Measurements from ENCODE around the gene PYM1.

Gene PYM1

DNA sequence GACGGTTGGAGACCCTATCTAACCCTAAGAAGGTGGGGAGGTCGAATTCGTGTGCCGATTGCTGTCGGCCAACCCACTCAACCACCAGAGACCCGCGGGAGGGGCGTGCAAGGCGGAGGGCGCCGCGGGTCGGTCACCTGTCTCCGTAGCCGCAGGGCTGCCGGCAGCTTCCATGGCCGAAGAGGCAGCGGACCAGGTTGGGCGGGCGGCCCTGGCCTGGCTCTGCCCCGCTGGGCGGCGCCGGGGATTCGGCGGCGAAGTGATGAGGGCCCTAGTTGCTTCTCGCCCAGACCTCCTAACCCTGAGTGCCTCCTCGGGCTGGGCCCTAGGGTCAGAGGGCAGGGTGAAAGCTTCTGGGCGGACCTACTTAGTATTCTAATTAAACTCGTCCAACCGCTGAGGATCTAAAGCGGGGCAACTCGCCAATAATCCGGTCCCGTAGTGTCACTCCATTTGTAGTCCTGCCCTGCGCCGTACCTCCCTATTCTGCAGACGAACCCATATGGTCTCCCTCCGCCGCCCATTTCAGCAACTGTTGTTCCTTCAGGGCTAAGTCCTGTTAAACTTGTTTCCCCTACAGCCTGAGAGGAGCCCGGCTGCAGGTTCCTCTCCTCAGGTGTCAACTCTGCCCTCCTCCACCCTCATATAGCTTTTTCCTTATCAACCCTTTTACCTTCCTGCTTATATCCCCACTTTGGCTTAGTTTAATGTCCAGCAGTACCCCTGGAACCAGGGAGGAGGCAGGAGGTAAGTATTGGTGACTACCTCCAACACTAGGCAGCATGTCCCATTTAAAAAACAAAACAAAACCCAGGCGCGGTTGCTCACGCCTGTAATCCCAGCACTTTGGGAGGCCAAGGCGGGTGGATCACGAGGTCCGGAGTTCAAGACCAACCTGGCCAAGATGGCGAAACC, at the start of gene PYM1:
Gene PYM1 (minus strand): TSS at position 307 of the 915 bp plus-strand sequence. CDS start 133 bp downstream, at position 174.
- DNase-seq (ENCODE audit: low read depth in 2 of 2, low spot score in 1 of 2) = peak in 1 of 2 donors; percentile 38

- DNase-seq (ENCODE audit: low read depth in 2 of 2, low spot score in 1 of 2) = no peak
Observed at GRCh38 chr12:55974308-55974730, 46.6 kb upstream of the PYM1 start.

DNA sequence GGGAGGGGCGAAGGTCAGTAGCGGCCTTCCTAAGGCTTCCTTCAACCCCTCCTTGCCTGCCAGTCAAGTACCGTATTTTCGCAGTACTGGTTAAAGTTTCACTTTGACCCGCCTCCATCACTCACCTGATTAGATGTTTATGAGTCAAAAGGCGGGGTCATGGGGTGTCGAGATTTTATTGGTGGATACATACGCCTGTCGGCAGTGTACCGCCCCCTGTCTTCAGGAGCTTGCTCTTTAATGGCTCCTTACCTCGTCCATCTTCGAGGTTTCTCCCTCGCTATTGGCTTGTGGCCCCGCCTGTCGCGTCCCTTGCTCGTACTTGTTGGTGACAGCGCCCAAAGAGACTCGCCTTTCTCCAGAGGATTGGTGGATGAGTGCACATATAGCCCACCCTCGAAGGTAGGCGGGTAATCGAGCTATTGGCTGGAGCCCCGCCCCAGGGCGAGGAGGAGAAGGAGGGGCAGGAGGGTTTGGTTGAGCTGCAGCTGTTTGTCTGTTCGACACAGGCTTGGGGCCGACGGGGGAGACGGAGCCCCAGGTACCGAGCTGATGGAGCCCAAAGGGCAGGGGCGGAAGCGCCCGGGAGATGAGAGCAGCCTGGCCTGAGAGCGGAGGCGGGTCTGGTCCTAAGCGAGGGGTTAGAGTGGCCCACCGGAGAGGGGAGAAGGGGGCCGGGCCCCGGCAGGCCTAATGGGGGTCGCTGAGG, 46.1 kb upstream of the PYM1 start, which contains the start of gene RAB5B:
Gene RAB5B (plus strand): TSS at position 480 of the 709 bp plus-strand sequence. CDS start 12,883 bp downstream, outside the sequence.
- peak; percentile 94 to 97 for DNase-seq (ENCODE audit: low read depth in 2 of 2, low spot score in 1 of 2)

GRCh38 chr12:55972911-55973598, 45.4 kb upstream of the PYM1 start:
- no peak for DNase-seq (ENCODE audit: low read depth in 2 of 2, low spot score in 1 of 2)

GRCh38 chr12:55972456-55972855, 44.8 kb upstream of the PYM1 start:
- no peak for DNase-seq (ENCODE audit: low read depth in 2 of 2, low spot score in 1 of 2)

DNA sequence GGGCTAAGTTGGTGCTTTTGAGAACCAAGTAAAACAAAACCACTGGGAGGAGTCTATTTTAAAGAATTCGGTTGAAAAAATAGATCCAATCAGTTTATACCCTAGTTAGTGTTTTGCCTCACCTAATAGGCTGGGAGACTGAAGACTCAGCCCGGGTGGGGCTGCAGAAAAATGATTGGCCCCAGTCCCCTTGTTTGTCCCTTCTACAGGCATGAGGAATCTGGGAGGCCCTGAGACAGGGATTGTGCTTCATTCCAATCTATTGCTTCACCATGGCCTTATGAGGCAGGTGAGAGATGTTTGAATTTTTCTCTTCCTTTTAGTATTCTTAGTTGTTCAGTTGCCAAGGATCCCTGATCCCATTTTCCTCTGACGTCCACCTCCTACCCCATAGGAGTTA, 44.3 kb upstream of the PYM1 start:
- no peak for DNase-seq (ENCODE audit: low read depth in 2 of 2, low spot score in 1 of 2)

GRCh38 chr12:55970775-55971174, 43.1 kb upstream of the PYM1 start:
- DNase-seq (ENCODE audit: low read depth in 2 of 2, low spot score in 1 of 2) = no peak

DNA sequence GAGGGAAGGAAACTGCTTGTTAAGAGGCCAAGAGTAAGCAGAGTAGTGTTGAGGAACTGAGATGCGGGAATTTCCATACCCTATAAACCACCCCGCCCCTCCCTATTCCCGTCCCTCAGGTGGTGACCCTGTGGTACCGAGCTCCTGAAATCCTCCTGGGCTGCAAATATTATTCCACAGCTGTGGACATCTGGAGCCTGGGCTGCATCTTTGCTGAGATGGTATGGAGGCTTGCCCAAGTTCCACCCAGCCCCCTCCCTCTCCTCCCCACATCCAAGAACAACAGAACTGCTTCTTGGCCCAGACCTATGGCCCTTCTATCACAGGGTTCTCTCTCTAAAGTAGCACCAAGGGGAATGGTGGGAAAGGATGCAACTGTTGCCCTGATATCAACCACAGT, 41.7 kb upstream of the PYM1 start:
- no peak for DNase-seq (ENCODE audit: low read depth in 2 of 2, low spot score in 1 of 2)

DNA sequence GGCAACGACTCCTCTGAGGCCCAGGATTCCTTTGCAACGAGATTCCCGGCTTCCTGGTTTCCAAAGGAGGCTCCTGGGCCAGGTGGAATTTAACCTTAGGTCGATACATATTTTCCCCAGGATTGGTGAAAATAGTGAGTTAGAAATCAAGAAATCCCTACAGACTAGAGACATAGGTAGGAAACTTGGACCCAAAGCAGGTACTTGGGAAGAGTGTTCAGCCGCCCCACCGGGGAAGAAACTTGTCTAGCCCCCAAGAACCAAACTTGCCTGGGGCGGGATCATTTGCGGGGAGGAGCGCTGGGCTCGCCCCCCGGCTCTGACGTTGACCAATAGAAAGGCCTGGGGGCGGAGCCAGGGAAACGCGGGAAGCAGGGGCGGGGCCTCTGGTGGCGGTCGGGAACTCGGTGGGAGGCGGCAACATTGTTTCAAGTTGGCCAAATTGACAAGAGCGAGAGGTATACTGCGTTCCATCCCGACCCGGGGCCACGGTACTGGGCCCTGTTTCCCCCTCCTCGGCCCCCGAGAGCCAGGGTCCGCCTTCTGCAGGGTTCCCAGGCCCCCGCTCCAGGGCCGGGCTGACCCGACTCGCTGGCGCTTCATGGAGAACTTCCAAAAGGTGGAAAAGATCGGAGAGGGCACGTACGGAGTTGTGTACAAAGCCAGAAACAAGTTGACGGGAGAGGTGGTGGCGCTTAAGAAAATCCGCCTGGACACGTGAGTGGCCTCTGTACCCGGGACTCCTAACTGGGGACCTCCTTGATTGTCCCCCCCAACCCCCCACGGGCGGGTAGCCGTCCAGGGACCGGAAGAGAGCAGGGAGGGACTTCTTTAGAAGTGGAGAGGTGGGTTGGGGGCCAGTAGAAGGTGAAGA, 39.0 kb upstream of the PYM1 start, which contains the start of gene CDK2:
Gene CDK2 (plus strand): TSS at position 423 of the 874 bp plus-strand sequence. CDS start 179 bp downstream, at position 602.
- DNase-seq (ENCODE audit: low read depth in 2 of 2, low spot score in 1 of 2) = peak; percentile 82 to 83

GRCh38 chr12:55965941-55966407, 38.3 kb upstream of the PYM1 start, which contains the start of gene PMEL:
Gene PMEL, minus strand, starts transcription at chr12:55966042. Its CDS starts 31 bp downstream, at chr12:55966011.
- DNase-seq (ENCODE audit: low read depth in 2 of 2, low spot score in 1 of 2) = no peak

GRCh38 chr12:55965240-55965639, 37.5 kb upstream of the PYM1 start:
- no peak for DNase-seq (ENCODE audit: low read depth in 2 of 2, low spot score in 1 of 2)

GRCh38 chr12:55963760-55964159, 36.1 kb upstream of the PYM1 start:
- no peak for DNase-seq (ENCODE audit: low read depth in 2 of 2, low spot score in 1 of 2)

DNA sequence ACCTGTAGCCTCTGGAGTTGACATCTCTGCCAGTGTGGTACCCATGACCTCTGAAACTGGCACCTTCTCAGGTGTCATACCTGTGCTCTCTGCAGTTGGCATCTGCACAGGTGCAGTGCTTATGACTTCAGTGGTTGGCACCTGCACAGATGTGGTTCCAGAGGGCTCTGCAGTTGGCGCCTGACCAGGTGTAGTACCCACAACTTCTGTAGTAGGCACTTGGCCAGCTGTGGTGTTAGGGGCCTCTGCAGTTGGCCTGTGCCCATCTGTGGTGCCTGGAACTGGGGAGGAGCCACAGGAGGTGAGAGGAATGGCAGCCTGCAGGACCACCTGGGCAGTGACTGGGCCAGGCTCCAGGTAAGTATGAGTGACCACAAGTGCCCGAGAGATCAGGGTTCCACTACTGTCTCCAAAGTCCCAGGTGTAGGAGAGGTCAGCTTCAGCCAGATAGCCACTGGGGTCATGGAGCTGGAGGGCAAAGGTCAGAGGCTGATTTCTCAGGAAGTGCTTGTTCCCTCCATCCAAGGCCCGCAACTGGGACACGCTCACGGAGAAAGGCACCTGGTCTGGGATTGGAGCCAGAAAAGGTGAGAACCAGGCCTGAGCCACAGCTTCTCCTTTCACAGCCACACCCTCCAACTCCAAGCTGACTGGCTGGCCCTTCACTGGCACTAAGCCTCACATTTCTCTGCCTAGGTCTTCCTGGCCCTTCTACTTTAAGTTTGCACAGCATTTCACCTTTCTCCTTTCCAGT, 29.6 kb upstream of the PYM1 start:
- no peak for DNase-seq (ENCODE audit: low read depth in 2 of 2, low spot score in 1 of 2)

- DNase-seq (ENCODE audit: low read depth in 2 of 2, low spot score in 1 of 2) = no peak
Observed at GRCh38 chr12:55955800-55956508, 28.3 kb upstream of the PYM1 start.

GRCh38 chr12:55955344-55955743, 27.6 kb upstream of the PYM1 start:
- DNase-seq (ENCODE audit: low read depth in 2 of 2, low spot score in 1 of 2) = no peak

DNA sequence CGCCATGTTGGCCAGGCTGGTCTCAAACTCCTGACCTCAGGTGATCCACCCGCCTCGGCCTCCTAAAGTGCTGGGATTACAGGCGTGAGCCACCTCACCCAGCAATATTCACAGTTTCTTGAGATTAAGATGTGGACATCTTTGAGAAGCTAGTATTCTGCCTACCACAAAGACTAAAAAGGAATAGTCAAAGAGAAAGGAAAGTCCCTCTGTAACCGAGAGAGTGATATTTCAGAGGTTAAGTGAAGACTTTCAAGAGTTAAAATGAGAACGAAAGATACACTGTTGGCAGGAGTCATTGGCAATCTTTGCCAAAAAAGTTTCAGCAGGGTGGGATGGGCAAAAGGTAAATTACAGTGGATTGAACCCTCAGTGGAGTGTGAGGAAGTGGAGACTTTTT, 18.9 kb upstream of the PYM1 start:
- no peak for DNase-seq (ENCODE audit: low read depth in 2 of 2, low spot score in 1 of 2)

DNA sequence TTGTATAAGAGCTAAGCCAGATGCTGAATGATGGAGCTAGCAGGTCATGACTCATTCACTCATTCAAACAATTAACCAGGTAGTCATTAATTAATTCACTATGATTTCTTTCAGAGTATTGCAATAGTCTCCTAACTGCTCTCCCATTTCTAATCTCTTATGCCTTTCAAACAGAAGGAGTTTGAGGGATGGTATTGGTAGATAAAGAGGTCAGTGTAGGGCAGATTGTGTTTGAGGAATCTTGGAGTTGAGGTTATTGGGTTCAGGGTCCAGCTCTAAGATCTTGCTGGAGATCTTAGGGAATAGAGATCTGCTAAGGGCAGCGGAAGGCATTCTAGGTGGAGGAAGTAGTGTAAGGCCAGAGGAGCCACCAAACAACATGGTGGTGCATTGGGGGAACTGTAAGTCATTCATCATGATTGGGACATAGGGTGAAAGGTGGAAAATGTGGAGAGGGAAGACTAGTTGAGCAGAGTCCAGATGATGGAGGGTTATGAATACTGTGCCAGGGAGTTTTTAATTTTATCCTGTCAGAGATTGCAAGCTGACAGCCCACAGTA, 15.0 kb upstream of the PYM1 start:
- no peak for DNase-seq (ENCODE audit: low read depth in 2 of 2, low spot score in 1 of 2)

- DNase-seq (ENCODE audit: low read depth in 2 of 2, low spot score in 1 of 2) = no peak
Observed at GRCh38 chr12:55942055-55942454, 14.4 kb upstream of the PYM1 start.

All from stimulated activated CD8-positive, alpha-beta memory T cell treated with anti-CD3 and anti-CD28 coated beads, Interleukin-4, amount 100 ng/mL, for 4 hours (primary cell).